Activated naive CD8-positive, alpha-beta T cell treated with anti-CD3 and anti-CD28 coated beads, Interleukin-2, amount 10 ng/mL, durations not matched to agents 7 days and 5 days (primary cell): ENCODE data around the gene DSG2. TPM values are rescaled to one million over a fixed set of nuclear protein-coding genes. Genes with fewer than 3 reads are reported as not detected.

Experiments used
- ATAC-seq: fragments of 150-1000 bp; cut with Tn5 transposase; one replicate; pipeline ENCODE4 v1.10.0; 2021; ENCODE audit warnings: low read depth, moderate library complexity
- POLR2A ChIA-PET: fragments of 350-600 bp; sonication (Branson Sonifier 250); formaldehyde crosslinking; loops from one replicate; lab custom pipeline; 2021; ENCODE audit warnings: antibody characterized with exemption; lab: Charles Lee
- DNase-seq: peaks from one replicate; pipeline ENCODE4 v3.0.0; 2021
- H3K27ac Mint-ChIP-seq: one replicate; pipeline ENCODE4 v1.8.0; 2022; ENCODE audit warnings: mild to moderate bottlenecking, mixed read lengths
- H3K27me3 Mint-ChIP-seq: one replicate; pipeline ENCODE4 v1.8.0; 2022; ENCODE audit warnings: mild to moderate bottlenecking, moderate library complexity, mixed read lengths
- H3K36me3 Mint-ChIP-seq: one replicate; pipeline ENCODE4 v1.8.0; 2021; ENCODE audit warnings: mild to moderate bottlenecking, mixed read lengths
- H3K4me1 Mint-ChIP-seq: one replicate; pipeline ENCODE4 v1.8.0; 2021; ENCODE audit warnings: mixed read lengths
- H3K4me3 Mint-ChIP-seq: one replicate; pipeline ENCODE4 v1.8.0; 2022; ENCODE audit warnings: mild to moderate bottlenecking, moderate library complexity, mixed read lengths
- H3K9me3 Mint-ChIP-seq: one replicate; pipeline ENCODE4 v1.8.0; 2021; ENCODE audit warnings: mixed read lengths
- total RNA-seq, 2 experiments: library from RNA; stranded (reverse); gene quantifications; one replicate each; pipeline ENCODE4 v1.2.3, GENCODE V29; 2021

Gene DSG2
- under 1 TPM; 0.25 to 0.28 TPM for total RNA-seq

GRCh38 chr18:31497836-31498573 lies at the start of gene DSG2:
TSS of gene DSG2 (plus strand) at chr18:31498177. CDS start at chr18:31498252, 75 bp downstream.
- Mint-ChIP-seq H3K4me3 (peak within 1 kb of the TSS; percentile 84), H3K4me1 (peaks cover 6% of the 10 kb centered on the region), H3K9me3 (no peaks in the 10 kb centered on the region), H3K36me3 (no peaks in the 10 kb centered on the region), H3K27me3 (peaks cover 38% of the 10 kb centered on the region), H3K27ac (no peak within 1 kb of the TSS)
- ATAC-seq (peak; percentile 81), DNase-seq (peak; percentile 43)
- POLR2A ChIA-PET = no interaction called here

GRCh38 chr18:31450409-31450808 lies 47.6 kb upstream of the DSG2 start:
- H3K27me3 Mint-ChIP-seq = no peaks in the 10 kb centered on the region
- ATAC-seq = no peak

GRCh38 chr18:31451625-31452024 lies 46.4 kb upstream of the DSG2 start:
- Mint-ChIP-seq H3K36me3 (no peaks in the 10 kb centered on the region), H3K4me1 (no peaks in the 10 kb centered on the region), H3K27ac (no peak overlapping the region), H3K4me3 (no peak overlapping the region), H3K9me3 (no peaks in the 10 kb centered on the region), H3K27me3 (no peaks in the 10 kb centered on the region)
- ATAC-seq = no peak
- POLR2A ChIA-PET = no interaction called here
- no peak for DNase-seq

More at GRCh38 chr18:31450409-31450808, 47.6 kb upstream of the DSG2 start:
- H3K27ac Mint-ChIP-seq = no peak overlapping the region
- POLR2A ChIA-PET = no interaction called here
- no peaks in the 10 kb centered on the region for H3K4me1 Mint-ChIP-seq
- DNase-seq = no peak
- no peaks in the 10 kb centered on the region for H3K9me3 Mint-ChIP-seq
- no peaks in the 10 kb centered on the region for H3K36me3 Mint-ChIP-seq
- no peak overlapping the region for H3K4me3 Mint-ChIP-seq

GRCh38 chr18:31454066-31454708 lies 43.8 kb upstream of the DSG2 start:
- ATAC-seq = no peak
- Mint-ChIP-seq H3K27me3 (no peaks in the 10 kb centered on the region), H3K9me3 (no peaks in the 10 kb centered on the region), H3K4me3 (no peak overlapping the region), H3K36me3 (no peaks in the 10 kb centered on the region), H3K4me1 (no peaks in the 10 kb centered on the region), H3K27ac (no peak overlapping the region)
- POLR2A ChIA-PET = no interaction called here
- DNase-seq = no peak

GRCh38 chr18:31469629-31470028 lies 28.3 kb upstream of the DSG2 start:
- Mint-ChIP-seq H3K4me3 (no peak overlapping the region), H3K9me3 (no peaks in the 10 kb centered on the region), H3K36me3 (no peaks in the 10 kb centered on the region), H3K27me3 (no peaks in the 10 kb centered on the region), H3K27ac (no peak overlapping the region), H3K4me1 (no peaks in the 10 kb centered on the region)
- ATAC-seq = no peak
- POLR2A ChIA-PET = no interaction called here
- no peak for DNase-seq

- Mint-ChIP-seq H3K4me1 (no peaks in the 10 kb centered on the region), H3K9me3 (no peaks in the 10 kb centered on the region), H3K4me3 (no peak overlapping the region), H3K27me3 (peaks cover 2% of the 10 kb centered on the region), H3K27ac (no peak overlapping the region), H3K36me3 (no peaks in the 10 kb centered on the region)
- POLR2A ChIA-PET = no interaction called here
- DNase-seq (no peak), ATAC-seq (no peak)
These were observed 19.3 kb upstream of the DSG2 start for GRCh38 chr18:31478688-31479087.

GRCh38 chr18:31482051-31482450 lies 15.9 kb upstream of the DSG2 start:
- Mint-ChIP-seq H3K27me3 (peaks cover 2% of the 10 kb centered on the region), H3K4me1 (no peaks in the 10 kb centered on the region), H3K36me3 (no peaks in the 10 kb centered on the region), H3K9me3 (no peaks in the 10 kb centered on the region), H3K4me3 (no peak overlapping the region), H3K27ac (no peak overlapping the region)
- DNase-seq = no peak
- ATAC-seq = no peak
- POLR2A ChIA-PET = no interaction called here

- H3K27me3 Mint-ChIP-seq = peaks cover 2% of the 10 kb centered on the region
- DNase-seq (no peak), ATAC-seq (no peak)
- POLR2A ChIA-PET = no interaction called here
- no peaks in the 10 kb centered on the region for H3K9me3 Mint-ChIP-seq
- no peak overlapping the region for H3K4me3 Mint-ChIP-seq
- H3K27ac Mint-ChIP-seq = no peak overlapping the region
- H3K4me1 Mint-ChIP-seq = no peaks in the 10 kb centered on the region
- H3K36me3 Mint-ChIP-seq = no peaks in the 10 kb centered on the region
These were observed 14.6 kb upstream of the DSG2 start for GRCh38 chr18:31483396-31483795.

- Mint-ChIP-seq H3K36me3 (no peaks in the 10 kb centered on the region), H3K9me3 (no peaks in the 10 kb centered on the region), H3K27ac (no peak overlapping the region), H3K4me1 (no peaks in the 10 kb centered on the region), H3K27me3 (peaks cover 4% of the 10 kb centered on the region), H3K4me3 (no peak overlapping the region)
- no peak for DNase-seq
- no peak for ATAC-seq
- POLR2A ChIA-PET = no interaction called here
These were observed 13.5 kb upstream of the DSG2 start for GRCh38 chr18:31484461-31484860.

- peaks cover 6% of the 10 kb centered on the region for H3K27me3 Mint-ChIP-seq
- no peak overlapping the region for H3K27ac Mint-ChIP-seq
- DNase-seq (no peak), ATAC-seq (no peak)
- H3K4me1 Mint-ChIP-seq = no peaks in the 10 kb centered on the region
- no peaks in the 10 kb centered on the region for H3K9me3 Mint-ChIP-seq
- POLR2A ChIA-PET = no interaction called here
- no peak overlapping the region for H3K4me3 Mint-ChIP-seq
- H3K36me3 Mint-ChIP-seq = no peaks in the 10 kb centered on the region
These were observed 11.8 kb upstream of the DSG2 start for GRCh38 chr18:31486165-31486564.

- H3K4me3 Mint-ChIP-seq = no peak overlapping the region
- no peaks in the 10 kb centered on the region for H3K36me3 Mint-ChIP-seq
- H3K27ac Mint-ChIP-seq = no peak overlapping the region
- H3K9me3 Mint-ChIP-seq = no peaks in the 10 kb centered on the region
- no peaks in the 10 kb centered on the region for H3K4me1 Mint-ChIP-seq
- H3K27me3 Mint-ChIP-seq = peaks cover 5% of the 10 kb centered on the region
- POLR2A ChIA-PET = no interaction called here
- no peak for ATAC-seq
- no peak for DNase-seq
These were observed 10.5 kb upstream of the DSG2 start for GRCh38 chr18:31487246-31488015.

GRCh38 chr18:31489311-31489710 lies 8.7 kb upstream of the DSG2 start:
- Mint-ChIP-seq H3K36me3 (no peaks in the 10 kb centered on the region), H3K4me1 (no peaks in the 10 kb centered on the region), H3K27ac (no peak overlapping the region), H3K27me3 (peaks cover 9% of the 10 kb centered on the region), H3K4me3 (no peak overlapping the region), H3K9me3 (no peaks in the 10 kb centered on the region)
- no peak for DNase-seq
- ATAC-seq = no peak
- POLR2A ChIA-PET = no interaction called here

- ATAC-seq (no peak), DNase-seq (no peak)
- H3K9me3 Mint-ChIP-seq = no peaks in the 10 kb centered on the region
- POLR2A ChIA-PET = no interaction called here
- H3K4me3 Mint-ChIP-seq = no peak overlapping the region
- H3K36me3 Mint-ChIP-seq = no peaks in the 10 kb centered on the region
- H3K4me1 Mint-ChIP-seq = no peaks in the 10 kb centered on the region
- no peak overlapping the region for H3K27ac Mint-ChIP-seq
- H3K27me3 Mint-ChIP-seq = peaks cover 9% of the 10 kb centered on the region
These were observed 7.6 kb upstream of the DSG2 start for GRCh38 chr18:31490387-31490786.

GRCh38 chr18:31490833-31491232 lies 7.1 kb upstream of the DSG2 start:
- H3K4me3 Mint-ChIP-seq = no peak overlapping the region
- peaks cover 9% of the 10 kb centered on the region for H3K27me3 Mint-ChIP-seq
- POLR2A ChIA-PET = no interaction called here
- H3K4me1 Mint-ChIP-seq = no peaks in the 10 kb centered on the region
- ATAC-seq (no peak), DNase-seq (no peak)
- no peaks in the 10 kb centered on the region for H3K36me3 Mint-ChIP-seq
- H3K27ac Mint-ChIP-seq = no peak overlapping the region
- no peaks in the 10 kb centered on the region for H3K9me3 Mint-ChIP-seq
